ENCODE measurements around the gene TSPAN18. TPM values are rescaled to one million over a fixed set of nuclear protein-coding genes. Genes with fewer than 3 reads are reported as not detected.

The TSPAN18 gene
- total and polyA plus RNA-seq, 2 donors from 2014 or later: 13.8 to 38.1 TPM

DNA sequence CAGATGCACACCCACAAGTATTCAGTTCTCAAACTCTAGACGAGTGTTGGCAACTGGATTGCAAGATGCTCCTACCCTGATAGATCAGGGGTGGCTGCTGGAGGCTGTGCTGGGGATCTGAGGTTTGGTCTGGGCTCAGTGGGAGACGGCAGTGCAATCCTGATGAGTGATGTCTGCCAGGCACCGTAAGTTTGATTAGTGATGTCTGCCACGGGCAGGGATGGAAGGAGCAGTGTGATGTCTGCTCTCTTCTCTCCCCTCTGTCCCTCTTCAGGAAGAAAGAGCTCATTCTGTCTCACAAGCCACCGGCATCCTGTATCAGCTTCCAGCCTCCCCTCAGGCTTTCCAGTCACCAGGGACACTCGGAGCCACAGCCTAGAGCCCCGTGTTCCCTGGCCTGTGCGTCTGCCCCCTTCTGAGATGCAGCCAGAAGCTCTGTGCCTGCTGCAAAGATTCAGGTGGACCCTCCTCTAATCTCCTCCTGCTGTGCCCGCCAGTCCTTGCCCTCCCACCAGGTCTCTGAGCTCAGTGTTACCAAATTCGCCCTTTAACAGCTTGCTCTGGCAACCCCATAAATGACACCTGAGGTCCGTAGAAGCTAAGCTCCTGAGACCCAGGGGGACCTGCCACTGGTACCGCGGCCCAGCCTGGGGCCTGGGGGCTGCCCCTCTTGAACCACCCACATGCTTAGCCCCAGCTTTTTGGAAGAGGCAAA lies 204.0 kb downstream of the TSPAN18 start:
- Histone ChIP-seq H3K4me1 (ENCODE audit: control insufficient read depth in 2 of 3, insufficient read depth in 2 of 3, low read depth in 1 of 3, low read length in 3 of 3) (no peaks in the 10 kb centered on the region), H3K27me3 (ENCODE audit: control insufficient read depth, insufficient read depth, low read length) (no peaks in the 10 kb centered on the region), H3K9ac (ENCODE audit: low read length in 3 of 3) (no peak overlapping the region), H3K27ac (ENCODE audit: low read depth in 2 of 2, low read length in 2 of 2) (no peak overlapping the region), H3K36me3 (ENCODE audit: control insufficient read depth in 2 of 3, insufficient read depth in 3 of 3, low read length in 3 of 3) (no peaks in the 10 kb centered on the region), H3K4me3 (ENCODE audit: low read length in 3 of 3) (no peak overlapping the region), H3K9me3 (ENCODE audit: control insufficient read depth in 2 of 3, insufficient read depth in 1 of 3, low read length in 3 of 3) (no peaks in the 10 kb centered on the region)
- intact Hi-C loops (cut with DNase I): loop anchor here (10.0 kb wide), 1 partner anchor 394 kb away; no protein-coding TSS in a partner anchor
- DNase-seq (no peak), FAIRE-seq (no peak)
- TF ChIP-seq, protein P1, sequence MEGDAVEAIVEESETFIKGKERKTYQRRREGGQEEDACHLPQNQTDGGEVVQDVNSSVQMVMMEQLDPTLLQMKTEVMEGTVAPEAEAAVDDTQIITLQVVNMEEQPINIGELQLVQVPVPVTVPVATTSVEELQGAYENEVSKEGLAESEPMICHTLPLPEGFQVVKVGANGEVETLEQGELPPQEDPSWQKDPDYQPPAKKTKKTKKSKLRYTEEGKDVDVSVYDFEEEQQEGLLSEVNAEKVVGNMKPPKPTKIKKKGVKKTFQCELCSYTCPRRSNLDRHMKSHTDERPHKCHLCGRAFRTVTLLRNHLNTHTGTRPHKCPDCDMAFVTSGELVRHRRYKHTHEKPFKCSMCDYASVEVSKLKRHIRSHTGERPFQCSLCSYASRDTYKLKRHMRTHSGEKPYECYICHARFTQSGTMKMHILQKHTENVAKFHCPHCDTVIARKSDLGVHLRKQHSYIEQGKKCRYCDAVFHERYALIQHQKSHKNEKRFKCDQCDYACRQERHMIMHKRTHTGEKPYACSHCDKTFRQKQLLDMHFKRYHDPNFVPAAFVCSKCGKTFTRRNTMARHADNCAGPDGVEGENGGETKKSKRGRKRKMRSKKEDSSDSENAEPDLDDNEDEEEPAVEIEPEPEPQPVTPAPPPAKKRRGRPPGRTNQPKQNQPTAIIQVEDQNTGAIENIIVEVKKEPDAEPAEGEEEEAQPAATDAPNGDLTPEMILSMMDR (IDR thresholded peaks at IDR 0.05; ENCODE audit: borderline replicate concordance, extremely low read depth, insufficient read depth): no peak

DNA sequence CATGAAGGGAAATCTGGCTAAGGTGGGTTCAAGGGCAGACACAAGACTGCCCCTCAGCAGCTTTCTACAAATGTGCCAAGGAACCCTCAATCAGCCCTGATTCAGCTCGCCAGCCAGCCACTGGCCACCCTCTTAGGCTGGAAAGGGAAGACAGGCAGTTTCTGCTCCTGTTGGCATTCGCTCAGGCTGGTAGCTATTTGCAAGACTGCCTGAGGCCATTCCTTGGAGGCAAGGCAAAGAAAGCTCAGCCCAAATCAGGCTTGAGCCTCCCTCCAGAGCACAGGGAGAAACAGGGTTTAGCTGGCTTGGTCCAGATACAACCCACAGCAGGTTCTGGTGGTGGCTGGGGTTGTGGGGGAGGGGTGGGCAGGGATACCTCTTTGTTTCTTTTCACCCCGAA lies 204.7 kb downstream of the TSPAN18 start:
- Histone ChIP-seq H3K4me1 (ENCODE audit: control insufficient read depth in 2 of 3, insufficient read depth in 2 of 3, low read depth in 1 of 3, low read length in 3 of 3) (no peaks in the 10 kb centered on the region), H3K36me3 (ENCODE audit: control insufficient read depth in 2 of 3, insufficient read depth in 3 of 3, low read length in 3 of 3) (no peaks in the 10 kb centered on the region), H3K4me3 (ENCODE audit: low read length in 3 of 3) (no peak overlapping the region), H3K27ac (ENCODE audit: low read depth in 2 of 2, low read length in 2 of 2) (no peak overlapping the region), H3K27me3 (ENCODE audit: control insufficient read depth, insufficient read depth, low read length) (no peaks in the 10 kb centered on the region), H3K9ac (ENCODE audit: low read length in 3 of 3) (no peak overlapping the region), H3K9me3 (ENCODE audit: control insufficient read depth in 2 of 3, insufficient read depth in 1 of 3, low read length in 3 of 3) (no peaks in the 10 kb centered on the region)
- FAIRE-seq: no peak
- intact Hi-C loops (cut with DNase I): loop anchor here (10.0 kb wide), 1 partner anchor 393 kb away; no protein-coding TSS in a partner anchor
- no peak for DNase-seq
- TF ChIP-seq, protein P1 (IDR thresholded peaks at IDR 0.05; ENCODE audit: borderline replicate concordance, extremely low read depth, insufficient read depth): no peak

DNA sequence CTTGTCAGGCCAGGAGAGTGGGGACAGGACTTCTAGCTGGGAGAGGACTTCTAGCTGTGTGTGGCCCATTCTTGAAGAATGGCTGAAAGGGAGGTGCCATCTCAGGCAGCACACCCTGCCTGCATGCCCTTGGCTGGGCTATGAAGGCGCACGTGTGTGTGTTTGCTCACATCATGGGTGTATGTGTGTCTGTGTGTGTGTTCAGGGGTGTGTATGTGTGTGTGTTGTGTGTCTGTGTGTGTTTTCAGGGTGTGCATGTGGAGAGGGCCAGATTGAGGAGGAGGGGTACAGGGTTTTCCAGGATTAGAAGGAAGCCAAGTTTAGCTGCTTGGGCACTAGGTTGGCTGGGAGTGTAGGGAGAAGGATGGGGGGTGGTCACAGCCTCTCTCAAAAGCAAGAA lies 207.3 kb downstream of the TSPAN18 start:
- intact Hi-C loops (cut with DNase I): loop anchor here (10.0 kb wide), 1 partner anchor 391 kb away; no protein-coding TSS in a partner anchor
- Histone ChIP-seq H3K4me3 (ENCODE audit: low read length in 3 of 3) (no peak overlapping the region), H3K27me3 (ENCODE audit: control insufficient read depth, insufficient read depth, low read length) (no peaks in the 10 kb centered on the region), H3K9me3 (ENCODE audit: control insufficient read depth in 2 of 3, insufficient read depth in 1 of 3, low read length in 3 of 3) (no peaks in the 10 kb centered on the region), H3K27ac (ENCODE audit: low read depth in 2 of 2, low read length in 2 of 2) (no peak overlapping the region), H3K9ac (ENCODE audit: low read length in 3 of 3) (no peak overlapping the region), H3K4me1 (ENCODE audit: control insufficient read depth in 2 of 3, insufficient read depth in 2 of 3, low read depth in 1 of 3, low read length in 3 of 3) (peaks cover 0 to 3% (median 0%) of the 10 kb centered on the region in 3 donors), H3K36me3 (ENCODE audit: control insufficient read depth in 2 of 3, insufficient read depth in 3 of 3, low read length in 3 of 3) (no peaks in the 10 kb centered on the region)
- TF ChIP-seq, protein P1 (IDR thresholded peaks at IDR 0.05; ENCODE audit: borderline replicate concordance, extremely low read depth, insufficient read depth): no peak
- DNase-seq (no peak), FAIRE-seq (no peak)
